ENCODE measurements around the gene SHC1.

Gene SHC1

GRCh38 chr1:155004352-155005075 is 34.0 kb upstream of the SHC1 start:
- peak overlapping the region; percentile 87 for H3K9ac ChIP-seq (ENCODE audit: insufficient read length)
- H3K27ac ChIP-seq, result peak overlapping the region; percentile 96

GRCh38 chr1:155003766-155004351 is 33.3 kb upstream of the SHC1 start:
- no peak for DNase-seq (ENCODE audit: low read depth, low spot score)

More at GRCh38 chr1:155004352-155005075, 34.0 kb upstream of the SHC1 start:
- Histone ChIP-seq H3K9me3 (ENCODE audit: low read depth, low read length) (no peaks in the 10 kb centered on the region), H3K4me3 (peak overlapping the region; percentile 96), H3K36me3 (ENCODE audit: insufficient read depth, low read length) (no peaks in the 10 kb centered on the region)
- no peak for TF ChIP-seq POLR2AphosphoS5 (IDR thresholded peaks at IDR 0.05; ENCODE audit: borderline replicate concordance, low read depth, low read length)
- TF ChIP-seq EZH2 (IDR thresholded peaks at IDR 0.05), result no peak
- no peak for TF ChIP-seq FOXP2 (optimal IDR thresholded peaks at IDR 0.05; ENCODE audit: control extremely low read depth, extremely low read length, insufficient read depth)
- no peak for DNase-seq (ENCODE audit: low read depth, low spot score)

GRCh38 chr1:155003227-155003765 is 32.7 kb upstream of the SHC1 start:
- Histone ChIP-seq H3K36me3 (ENCODE audit: insufficient read depth, low read length) (no peaks in the 10 kb centered on the region), H3K9me3 (ENCODE audit: low read depth, low read length) (no peaks in the 10 kb centered on the region), H3K9ac (ENCODE audit: insufficient read length) (peak overlapping the region; percentile 87), H3K4me3 (peak overlapping the region; percentile 96), H3K27ac (peak overlapping the region; percentile 96)
- DNase-seq (ENCODE audit: low read depth, low spot score), result no peak
- TF ChIP-seq POLR2AphosphoS5 (IDR thresholded peaks at IDR 0.05; ENCODE audit: borderline replicate concordance, low read depth, low read length) (peak; percentile 46), FOXP2 (optimal IDR thresholded peaks at IDR 0.05; ENCODE audit: control extremely low read depth, extremely low read length, insufficient read depth) (no peak)

More at GRCh38 chr1:155003766-155004351, 33.3 kb upstream of the SHC1 start:
- H3K9ac ChIP-seq (ENCODE audit: insufficient read length), result peak overlapping the region; percentile 87
- H3K9me3 ChIP-seq (ENCODE audit: low read depth, low read length), result no peaks in the 10 kb centered on the region
- H3K4me3 ChIP-seq, result peak overlapping the region; percentile 96
- peak overlapping the region; percentile 96 for H3K27ac ChIP-seq
- TF ChIP-seq POLR2AphosphoS5 (IDR thresholded peaks at IDR 0.05; ENCODE audit: borderline replicate concordance, low read depth, low read length) (no peak), EZH2 (IDR thresholded peaks at IDR 0.05) (no peak), FOXP2 (optimal IDR thresholded peaks at IDR 0.05; ENCODE audit: control extremely low read depth, extremely low read length, insufficient read depth) (no peak)
- no peaks in the 10 kb centered on the region for H3K36me3 ChIP-seq (ENCODE audit: insufficient read depth, low read length)

- no peak for TF ChIP-seq FOXP2 (optimal IDR thresholded peaks at IDR 0.05; ENCODE audit: control extremely low read depth, extremely low read length, insufficient read depth)
- no peak for TF ChIP-seq EZH2 (IDR thresholded peaks at IDR 0.05)
- Histone ChIP-seq H3K4me3 (peak within 1 kb of the TSS; percentile 96), H3K27ac (peak within 1 kb of the TSS; percentile 96)
These were observed 32.1 kb upstream of the SHC1 start, which contains the start of gene ZBTB7B for GRCh38 chr1:155002464-155003226. ZBTB7B (plus strand) TSS chr1:155002802; CDS start chr1:155014661, 11,859 bp downstream.

GRCh38 chr1:155001675-155002463 is 31.3 kb upstream of the SHC1 start:
- Histone ChIP-seq H3K9me3 (ENCODE audit: low read depth, low read length) (no peaks in the 10 kb centered on the region), H3K4me3 (peak overlapping the region; percentile 95), H3K27ac (peak overlapping the region; percentile 96), H3K9ac (ENCODE audit: insufficient read length) (peak overlapping the region; percentile 9), H3K36me3 (ENCODE audit: insufficient read depth, low read length) (no peaks in the 10 kb centered on the region)
- TF ChIP-seq EZH2 (IDR thresholded peaks at IDR 0.05) (no peak), FOXP2 (optimal IDR thresholded peaks at IDR 0.05; ENCODE audit: control extremely low read depth, extremely low read length, insufficient read depth) (no peak), POLR2AphosphoS5 (IDR thresholded peaks at IDR 0.05; ENCODE audit: borderline replicate concordance, low read depth, low read length) (no peak; the same call in 1 of the 2 replicates)
- peak; percentile 82 for DNase-seq (ENCODE audit: low read depth, low spot score)

More at GRCh38 chr1:155002464-155003226, 32.1 kb upstream of the SHC1 start, which contains the start of gene ZBTB7B:
- no peaks in the 10 kb centered on the region for H3K9me3 ChIP-seq (ENCODE audit: low read depth, low read length)
- no peak for DNase-seq (ENCODE audit: low read depth, low spot score)
- H3K36me3 ChIP-seq (ENCODE audit: insufficient read depth, low read length), result no peaks in the 10 kb centered on the region
- peak within 1 kb of the TSS; percentile 87 for H3K9ac ChIP-seq (ENCODE audit: insufficient read length)

DNA sequence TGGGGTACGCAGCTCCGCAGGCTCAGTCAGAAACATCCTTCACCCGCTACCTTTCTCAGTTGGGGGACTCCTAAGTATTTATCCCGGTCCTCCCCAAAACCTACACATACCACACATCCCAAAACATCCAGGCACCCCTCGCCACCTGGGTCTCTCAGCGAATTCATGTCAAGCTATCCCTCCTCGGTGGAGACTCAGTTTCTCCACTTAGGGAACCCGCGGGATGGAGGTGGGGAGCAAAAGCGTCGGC is 30.8 kb upstream of the SHC1 start:
- DNase-seq (ENCODE audit: low read depth, low spot score), result no peak
- TF ChIP-seq POLR2AphosphoS5 (IDR thresholded peaks at IDR 0.05; ENCODE audit: borderline replicate concordance, low read depth, low read length), result no peak
- TF ChIP-seq FOXP2 (optimal IDR thresholded peaks at IDR 0.05; ENCODE audit: control extremely low read depth, extremely low read length, insufficient read depth), result no peak
- no peak for TF ChIP-seq EZH2 (IDR thresholded peaks at IDR 0.05)
- Histone ChIP-seq H3K4me3 (peak overlapping the region; percentile 95), H3K27ac (peak overlapping the region; percentile 96), H3K9ac (ENCODE audit: insufficient read length) (peak overlapping the region; percentile 9), H3K36me3 (ENCODE audit: insufficient read depth, low read length) (no peaks in the 10 kb centered on the region), H3K9me3 (ENCODE audit: low read depth, low read length) (no peaks in the 10 kb centered on the region)

- peak overlapping the region; percentile 95 for H3K4me3 ChIP-seq
- H3K27ac ChIP-seq, result peak overlapping the region; percentile 96
- H3K9ac ChIP-seq (ENCODE audit: insufficient read length), result peak overlapping the region; percentile 80
- H3K36me3 ChIP-seq (ENCODE audit: insufficient read depth, low read length), result no peaks in the 10 kb centered on the region
- no peak for DNase-seq (ENCODE audit: low read depth, low spot score)
- TF ChIP-seq FOXP2 (optimal IDR thresholded peaks at IDR 0.05; ENCODE audit: control extremely low read depth, extremely low read length, insufficient read depth) (no peak), POLR2AphosphoS5 (IDR thresholded peaks at IDR 0.05; ENCODE audit: borderline replicate concordance, low read depth, low read length) (no peak; the same call in 1 of the 2 replicates), EZH2 (IDR thresholded peaks at IDR 0.05) (no peak)
- H3K9me3 ChIP-seq (ENCODE audit: low read depth, low read length), result no peaks in the 10 kb centered on the region
These were observed 30.3 kb upstream of the SHC1 start for GRCh38 chr1:155000726-155001424.

Measured in SK-N-MC (cell line).